Raji (cell line): Measurements from ENCODE around the gene TXNRD1.

ENCODE experiments used
- POLR2A ChIP-seq: IDR thresholded peaks from 2 replicates; pipeline ENCODE4 v1.6.1; 2011; ENCODE audit warnings: low read depth, low read length, control low read depth; ENCODE audit not compliant: insufficient read depth

Gene TXNRD1

DNA sequence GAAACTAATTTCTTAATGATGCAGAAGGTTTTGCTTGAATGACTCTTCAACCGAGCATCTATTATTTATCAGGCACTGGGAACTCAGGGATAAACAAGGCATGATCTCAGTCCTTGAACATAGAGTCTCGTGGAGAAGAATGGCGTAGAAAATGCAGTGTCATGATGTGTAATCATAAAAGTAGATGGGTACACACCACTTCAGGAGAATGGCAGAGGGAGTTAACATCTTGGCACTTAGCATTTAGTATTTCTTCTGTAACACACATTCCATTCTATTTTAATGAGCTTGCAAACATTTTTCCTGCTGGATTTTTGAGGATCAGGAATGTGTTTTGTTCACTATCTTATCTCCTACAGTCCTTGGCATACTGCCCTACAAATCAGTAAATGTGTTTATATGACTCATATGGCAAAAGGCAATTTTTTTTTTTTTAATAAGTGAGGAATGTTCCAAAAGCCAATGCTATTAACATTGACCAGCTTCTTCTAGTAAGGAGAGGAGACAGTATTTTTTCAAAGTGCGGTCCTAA lies 3.8 kb downstream of the TXNRD1 start:
- no peak for TF ChIP-seq POLR2A

DNA sequence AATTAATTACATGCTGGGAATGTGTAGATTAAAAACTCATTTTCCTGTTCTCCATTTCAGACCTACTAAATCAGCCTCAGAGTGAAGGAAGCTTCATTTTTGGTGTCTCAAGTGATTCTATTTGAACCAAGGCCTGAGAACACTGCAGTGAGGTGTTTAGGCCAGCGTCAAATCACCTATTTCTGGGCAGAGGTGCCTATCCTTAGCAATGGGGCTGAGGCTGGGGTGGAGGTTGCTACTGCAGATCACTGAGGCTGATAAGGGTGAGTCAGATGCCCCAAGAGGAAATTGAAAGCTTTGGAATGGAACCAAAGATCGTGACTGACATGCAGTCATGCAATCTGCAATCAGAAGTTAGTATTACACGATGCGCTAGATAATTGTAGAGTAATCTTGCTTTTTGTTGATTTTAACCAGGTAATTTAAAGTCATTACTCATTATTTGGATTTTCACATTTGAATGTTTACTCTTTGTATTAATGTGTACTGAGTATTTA lies 4.4 kb downstream of the TXNRD1 start:
- no peak for TF ChIP-seq POLR2A

DNA sequence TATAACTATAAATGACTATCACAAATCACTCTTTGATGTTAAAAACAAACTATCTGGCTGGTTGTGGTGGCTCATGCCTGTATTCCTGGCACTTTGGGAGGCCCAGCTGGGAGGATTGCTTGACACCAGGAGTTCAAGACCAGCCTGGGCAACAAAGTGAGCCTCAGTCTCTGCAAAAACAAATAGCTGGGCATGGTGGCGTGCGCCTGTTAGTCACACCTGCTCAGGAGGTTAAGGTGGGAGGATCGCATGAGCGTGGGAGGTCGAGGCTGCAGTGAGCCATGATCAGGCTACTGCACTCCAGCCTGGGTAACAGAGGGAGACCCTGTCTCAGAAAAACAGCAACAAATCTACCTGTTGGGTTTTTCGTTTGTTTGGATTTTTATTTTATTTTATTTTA lies 5.4 kb downstream of the TXNRD1 start:
- no peak for TF ChIP-seq POLR2A

DNA sequence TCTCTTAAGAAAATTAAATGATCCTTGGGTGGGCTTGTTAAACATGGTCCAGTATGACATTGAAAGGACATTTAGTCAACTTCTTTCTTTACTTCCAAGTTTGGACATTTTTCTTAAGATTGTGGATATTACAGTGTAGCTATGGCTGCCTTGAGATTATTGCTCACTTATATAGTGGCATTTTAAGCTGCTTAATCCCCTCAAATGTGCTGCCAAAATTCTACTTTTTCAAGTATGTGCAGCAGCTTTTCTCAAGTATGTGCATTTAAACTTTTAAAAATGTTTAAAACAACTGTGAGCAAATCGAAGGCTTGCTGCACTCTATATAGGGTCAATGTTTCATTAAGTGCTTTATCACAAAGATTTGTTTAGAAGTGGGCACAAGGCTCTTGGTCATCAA lies 7.4 kb downstream of the TXNRD1 start:
- TF ChIP-seq POLR2A: no peak

DNA sequence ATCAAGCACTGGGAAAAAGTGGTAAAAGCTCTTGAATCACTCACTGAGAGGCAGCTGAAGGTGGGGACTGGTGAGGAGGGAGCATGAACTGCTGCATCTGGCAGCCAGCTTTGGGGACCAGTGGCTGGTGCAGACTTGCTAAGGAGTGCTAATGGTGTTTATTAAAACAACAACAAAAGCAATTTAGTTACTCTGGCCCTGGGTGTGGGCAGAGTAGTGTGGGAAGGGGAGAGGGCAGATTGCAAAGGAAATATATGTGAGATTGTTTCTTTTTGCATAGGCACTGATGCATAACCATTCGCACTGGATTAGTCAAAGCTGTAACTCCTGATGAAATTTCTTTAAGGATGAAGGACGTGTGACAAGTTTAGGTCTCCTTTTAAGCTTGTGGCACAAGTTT lies 8.1 kb downstream of the TXNRD1 start:
- no peak for TF ChIP-seq POLR2A

DNA sequence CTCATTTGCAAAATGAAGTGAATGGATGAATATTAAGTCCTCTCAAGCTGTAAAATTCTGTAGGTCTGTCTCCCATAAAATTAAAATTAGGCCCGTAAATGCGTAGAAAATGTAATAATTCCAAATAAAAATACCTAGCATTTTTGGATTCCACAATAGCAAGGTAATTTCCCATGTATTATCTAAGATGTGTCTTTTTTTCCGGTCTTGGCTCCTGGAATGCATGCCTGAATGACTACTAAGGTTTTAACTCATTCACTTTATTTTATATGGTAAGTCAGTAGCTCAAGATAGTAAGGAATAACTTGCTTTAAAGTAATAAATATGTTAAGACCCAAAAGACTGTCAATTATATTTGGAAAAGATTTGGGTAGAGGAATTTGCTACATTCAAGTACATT lies 11.1 kb downstream of the TXNRD1 start:
- no peak for TF ChIP-seq POLR2A

DNA sequence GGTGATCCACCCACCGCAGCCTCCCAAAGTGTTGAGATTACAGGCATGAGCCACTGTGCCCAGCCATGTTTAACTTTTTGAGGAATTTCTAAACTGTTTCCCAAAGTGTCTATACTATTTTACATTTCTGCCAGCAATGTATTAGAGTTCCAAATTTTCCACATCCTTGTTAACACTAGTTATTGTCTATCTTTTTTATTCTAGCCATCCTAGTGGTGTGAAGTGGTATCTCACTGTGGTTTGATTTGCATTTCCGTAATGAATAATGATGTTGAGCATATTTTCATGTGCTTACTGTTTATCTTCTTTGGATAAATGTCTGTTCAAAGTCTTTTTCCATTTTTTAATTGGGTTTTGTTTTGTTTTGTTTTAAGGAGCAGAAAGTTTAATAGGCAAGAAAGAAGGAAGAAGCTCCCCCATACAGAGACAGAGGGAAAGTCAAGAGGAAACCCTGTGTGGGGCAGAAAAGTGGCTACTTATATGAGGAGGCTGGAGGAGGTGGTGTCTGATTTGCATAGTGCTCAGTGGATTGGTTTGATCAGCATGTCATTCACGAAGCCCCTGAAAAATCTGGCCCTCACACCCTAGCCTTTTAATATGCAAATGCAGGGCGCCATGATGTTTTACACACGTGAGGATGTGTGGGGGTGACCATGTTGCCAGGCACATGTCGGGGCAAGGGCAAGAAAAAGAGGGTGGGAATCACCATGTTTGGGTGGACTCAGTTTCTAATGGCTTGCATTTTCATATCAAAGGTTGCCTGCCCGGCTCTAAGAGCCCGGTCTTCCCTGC lies 14.9 kb downstream of the TXNRD1 start:
- no peak for TF ChIP-seq POLR2A

DNA sequence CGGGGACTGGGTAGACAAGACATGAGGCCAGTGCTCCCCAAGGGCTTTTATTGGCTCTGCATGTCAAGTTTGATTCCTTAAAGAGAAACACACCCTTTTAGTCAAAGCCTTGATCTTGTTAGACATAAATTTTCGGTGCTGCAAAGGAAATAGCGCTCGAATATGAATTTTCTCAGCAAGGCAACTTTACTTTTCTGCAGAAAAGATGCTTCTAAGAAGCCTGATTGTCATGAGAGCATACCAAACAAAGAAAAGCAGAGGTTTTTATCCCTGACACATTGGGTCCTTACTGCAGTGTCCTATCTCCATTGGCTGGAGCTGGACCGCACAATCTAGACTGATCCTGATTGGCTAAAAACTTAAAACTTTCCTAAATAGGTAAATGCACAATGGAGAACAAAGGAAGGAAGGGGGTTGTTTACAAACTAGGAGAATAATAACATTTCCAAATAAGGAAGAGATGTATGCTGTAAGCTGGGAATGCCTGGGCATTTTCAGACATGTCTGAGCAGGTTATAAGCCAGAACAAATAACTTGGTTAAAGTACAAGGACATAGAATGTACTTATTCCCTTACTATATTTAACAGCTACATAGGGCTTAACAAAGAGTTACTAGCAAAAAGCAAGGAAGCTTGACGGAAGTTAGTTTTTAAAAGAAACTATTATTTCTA lies 17.2 kb downstream of the TXNRD1 start:
- no peak for TF ChIP-seq POLR2A

DNA sequence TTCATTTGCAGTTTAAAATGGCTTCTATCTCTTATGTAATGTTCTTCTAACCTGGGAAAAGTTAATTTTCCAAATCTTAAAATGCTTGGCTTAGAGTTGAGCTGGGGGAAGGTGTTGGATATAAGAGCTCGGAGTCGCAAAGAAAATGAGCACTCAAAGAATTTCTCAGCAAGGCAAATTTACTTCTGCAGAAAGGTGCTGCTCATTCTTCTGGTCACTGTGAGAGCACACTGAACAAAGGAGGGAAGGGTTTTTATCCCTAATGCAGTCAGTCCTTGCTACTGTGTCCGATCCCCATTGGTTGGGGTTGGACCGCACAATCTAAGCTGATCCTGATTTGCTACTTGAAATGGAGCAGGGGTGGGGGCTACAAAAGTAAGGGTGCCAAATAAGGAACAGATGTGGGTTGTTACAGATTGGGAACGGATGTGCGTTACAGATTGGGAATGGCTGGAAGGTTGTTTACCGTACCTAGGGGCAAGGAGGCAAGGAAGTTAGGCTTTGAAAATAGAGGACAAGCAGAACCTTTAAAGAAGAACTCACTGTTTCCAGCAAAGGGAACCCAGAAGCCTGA lies 19.4 kb downstream of the TXNRD1 start:
- TF ChIP-seq POLR2A: no peak

DNA sequence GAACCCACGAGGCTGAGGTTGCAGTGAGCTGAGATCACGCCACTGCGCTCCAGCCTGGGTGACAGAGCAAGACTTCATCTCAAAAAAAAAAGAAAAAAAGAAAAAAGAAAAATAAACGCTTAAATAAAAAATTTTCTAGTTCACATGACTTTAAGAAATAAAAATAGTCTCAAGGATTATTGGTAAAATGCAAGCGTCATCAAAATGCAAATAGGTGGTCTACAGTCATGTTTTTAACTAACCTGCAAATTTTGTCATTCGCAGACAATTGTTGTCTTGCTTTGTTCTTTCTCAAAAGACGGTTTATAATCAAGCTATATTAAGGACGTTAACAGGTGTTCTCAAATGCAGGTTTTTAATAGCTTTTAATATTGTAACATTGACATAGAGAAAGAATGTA lies 22.4 kb downstream of the TXNRD1 start:
- TF ChIP-seq POLR2A: no peak

DNA sequence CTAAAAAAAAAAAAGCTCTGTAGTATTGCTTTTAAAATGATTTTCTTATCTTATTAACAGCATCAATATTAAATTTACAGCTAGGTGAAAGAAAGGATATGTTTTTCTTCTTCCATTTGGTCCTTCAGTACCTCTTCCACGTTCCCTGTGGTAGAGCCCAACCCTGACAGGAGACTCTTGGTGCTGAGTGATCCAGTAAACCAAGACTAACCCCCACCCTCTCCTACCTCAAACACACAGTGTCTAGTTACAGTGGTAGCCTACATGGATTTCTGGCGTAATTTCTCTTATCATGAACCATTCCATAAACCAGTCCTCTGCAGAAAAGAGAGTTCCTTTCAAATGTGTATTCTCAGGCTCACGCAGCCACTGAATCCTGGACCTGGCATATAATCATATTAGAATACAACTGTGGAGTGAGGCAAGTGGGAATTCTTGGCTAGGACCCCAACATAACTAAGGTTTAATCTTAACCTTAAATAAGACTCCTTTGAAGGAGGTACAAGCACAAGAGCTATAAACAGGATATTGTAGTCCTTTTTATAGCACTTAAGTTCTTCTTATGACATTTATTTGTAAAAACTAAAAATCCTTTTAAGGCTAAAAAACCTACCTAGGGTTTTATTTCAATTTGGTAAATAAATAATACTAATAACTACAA lies 27.1 kb downstream of the TXNRD1 start:
- no peak for TF ChIP-seq POLR2A

DNA sequence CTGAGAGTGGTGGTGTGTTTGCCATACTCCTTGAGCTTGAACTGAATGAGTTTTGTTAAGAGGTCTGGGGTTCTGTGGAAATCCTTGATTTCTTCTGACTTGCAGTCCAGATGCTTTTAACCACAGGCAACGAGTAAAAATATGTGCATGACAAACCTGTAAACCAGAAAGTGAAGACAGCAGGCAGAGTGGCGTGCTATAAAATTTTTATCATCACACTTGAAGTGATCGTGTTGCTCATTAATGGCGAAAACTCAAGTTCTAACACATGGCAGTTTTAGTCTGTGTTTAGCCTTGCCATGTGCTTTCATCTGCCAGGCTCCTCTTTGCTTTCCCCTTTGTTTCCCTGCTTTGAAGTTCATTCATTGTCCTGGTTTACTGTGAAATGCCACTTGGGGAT lies 28.0 kb downstream of the TXNRD1 start:
- TF ChIP-seq POLR2A: no peak

DNA sequence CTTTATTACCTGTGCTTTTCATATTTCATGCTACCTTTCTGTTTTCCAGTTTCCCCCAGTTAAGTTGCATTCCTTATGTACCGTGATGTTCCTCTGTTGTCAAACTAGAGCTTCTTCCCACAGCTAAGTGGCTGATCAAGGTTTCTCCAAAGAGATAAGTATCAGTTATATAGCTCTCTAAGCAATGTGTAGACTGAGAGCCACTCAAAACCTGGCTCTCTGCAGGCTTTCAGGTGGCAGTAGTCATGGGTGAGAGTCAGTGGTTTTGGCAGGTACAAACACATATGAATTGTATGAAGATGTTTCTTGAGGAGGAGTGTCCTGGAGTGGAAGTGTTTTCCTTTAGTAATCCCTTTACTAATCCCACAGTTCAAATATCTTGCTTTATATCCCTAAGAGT lies 28.4 kb downstream of the TXNRD1 start:
- TF ChIP-seq POLR2A: no peak

DNA sequence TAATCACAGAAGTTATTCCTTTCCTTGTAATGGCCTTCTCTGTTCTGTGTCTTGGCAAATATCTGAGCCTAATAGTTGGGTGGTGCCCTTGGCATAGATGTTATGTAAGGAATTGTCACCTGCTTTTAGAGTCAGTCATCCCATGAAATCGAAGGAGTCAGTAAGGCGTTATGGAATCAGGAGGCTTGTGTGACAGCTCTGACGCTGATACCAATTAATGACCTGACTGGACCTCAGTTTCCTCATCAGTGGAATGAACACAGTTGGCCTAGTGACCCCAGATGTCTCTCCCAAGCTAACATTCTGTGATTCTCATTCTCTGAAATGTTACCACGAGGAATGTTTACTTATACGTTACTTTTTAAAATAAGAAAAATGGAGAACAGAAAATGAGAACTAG lies 32.1 kb downstream of the TXNRD1 start:
- no peak for TF ChIP-seq POLR2A

DNA sequence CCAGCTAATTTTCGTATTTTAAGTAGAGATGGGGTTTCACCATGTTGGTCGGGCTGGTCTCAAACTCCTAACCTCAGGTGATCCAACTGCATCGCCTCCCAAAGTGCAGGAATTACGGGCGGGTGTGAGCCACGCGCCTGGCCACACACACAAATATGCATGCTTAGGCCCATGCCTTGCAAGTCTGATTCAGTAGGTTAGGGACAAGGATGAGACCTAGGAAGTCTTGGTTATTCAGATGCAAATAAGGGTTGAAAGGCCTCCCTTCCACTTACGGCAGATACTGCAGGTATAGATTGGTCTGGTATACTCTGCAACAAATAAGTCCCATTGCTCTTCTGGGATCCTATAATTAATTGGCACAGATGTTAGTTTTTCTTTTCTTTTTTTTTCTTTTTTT lies 32.9 kb downstream of the TXNRD1 start:
- no peak for TF ChIP-seq POLR2A

DNA sequence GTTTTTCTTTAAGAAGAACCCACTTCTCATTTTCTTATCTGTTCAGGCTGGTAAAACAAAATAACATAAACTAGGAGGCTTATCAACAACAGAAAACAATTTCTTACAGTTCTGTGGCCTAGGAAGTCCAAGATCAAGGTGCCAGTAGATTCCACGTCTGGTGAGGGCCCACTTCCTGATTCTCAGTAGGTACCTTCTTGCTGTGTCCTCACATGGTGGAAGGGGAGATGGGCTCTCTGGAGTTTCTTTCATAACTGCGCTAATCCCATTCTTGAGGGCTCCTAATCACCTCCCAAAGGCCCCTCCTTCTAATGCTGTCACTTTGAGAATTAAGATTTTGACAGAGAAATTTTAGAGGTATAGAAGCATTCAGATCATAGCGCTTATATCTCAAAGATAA lies 33.4 kb downstream of the TXNRD1 start:
- TF ChIP-seq POLR2A: no peak

DNA sequence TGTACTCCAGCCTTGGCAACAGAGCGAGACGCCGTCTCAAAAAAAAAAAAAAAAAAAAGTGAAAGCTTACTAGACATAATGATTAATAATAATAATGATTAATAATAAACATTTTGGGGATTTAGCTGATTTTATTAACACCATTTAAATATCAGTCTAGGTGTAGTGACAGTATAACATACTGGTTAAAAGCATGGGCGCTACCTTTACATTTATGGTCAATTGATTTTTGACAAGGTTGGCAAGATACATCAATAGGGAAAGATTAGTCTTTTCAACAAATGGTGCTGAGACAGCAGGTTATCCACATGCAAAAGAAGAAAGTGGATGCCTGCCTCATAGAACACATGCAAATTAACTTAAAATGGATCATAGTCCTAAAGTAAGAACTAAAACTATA lies 34.3 kb downstream of the TXNRD1 start:
- TF ChIP-seq POLR2A: no peak
